Superior temporal gyrus (tissue), 1 donor: ENCODE data around the gene PLXDC2.
"Not testable (repeated sequence)": the region's sequence is repeated elsewhere in the genome, so short reads cannot be mapped to it uniquely, and the experiment has no call there.

Source experiments
- DNase-seq: peaks from one replicate; pipeline ENCODE4 v3.0.0-alpha.2; 2016; ENCODE audit errors: extremely low spot score

PLXDC2 gene

DNA sequence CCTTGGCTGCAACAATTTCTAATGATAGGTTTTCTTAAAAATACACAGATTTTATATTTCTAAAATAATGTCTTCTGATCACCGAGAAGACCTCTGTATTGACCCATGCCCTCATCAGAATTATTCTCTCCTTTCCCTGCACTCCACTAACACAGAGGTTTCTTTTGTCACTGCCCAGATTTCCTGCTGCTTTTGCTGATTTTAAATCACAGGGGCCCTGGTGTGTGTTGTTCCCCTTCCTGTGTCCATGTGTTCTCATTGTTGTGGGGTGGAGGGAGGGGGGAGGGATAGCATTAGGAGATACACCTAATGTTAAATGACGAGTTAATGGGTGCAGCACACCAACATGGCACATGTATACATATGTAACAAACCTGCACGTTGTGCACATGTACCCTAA, 375.2 kb downstream of the PLXDC2 start:
- not testable (repeated sequence) for DNase-seq

DNA sequence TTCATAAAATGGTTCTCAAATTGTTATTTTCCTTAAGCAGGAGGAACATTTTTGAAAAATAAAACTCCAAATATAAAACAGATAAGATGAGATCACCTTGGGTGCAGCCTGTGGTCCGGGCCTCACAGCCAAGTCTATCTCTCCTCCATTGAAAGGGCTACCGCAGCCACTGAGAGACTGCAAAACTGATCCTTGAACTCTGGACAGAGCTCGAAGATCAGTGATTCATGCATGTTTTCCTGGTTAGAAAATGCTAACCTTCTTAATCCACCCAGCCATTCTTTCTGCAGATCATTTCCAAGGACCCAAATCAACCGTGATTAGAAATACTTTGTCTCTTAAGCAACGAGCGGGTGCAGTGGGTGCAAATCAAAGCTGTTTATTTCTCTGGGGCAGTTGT, 378.8 kb downstream of the PLXDC2 start:
- no peak for DNase-seq

DNA sequence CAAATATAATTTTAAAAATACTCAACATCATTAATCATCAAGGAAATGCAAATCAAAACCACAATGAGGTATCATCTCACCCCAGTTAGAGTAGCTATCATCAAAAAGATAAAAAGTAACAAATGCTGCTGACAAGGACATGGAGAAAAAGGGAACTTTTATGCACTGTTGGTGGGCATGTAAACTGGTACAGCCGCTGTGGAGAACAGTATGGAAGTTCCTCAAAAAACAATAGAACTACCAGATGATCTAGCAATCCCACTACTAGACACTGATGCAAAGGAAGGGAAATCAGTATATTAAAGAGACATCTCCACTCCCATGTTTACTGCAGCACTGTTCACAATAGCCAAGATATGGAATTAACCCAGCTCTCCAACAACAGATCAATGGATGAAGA, 384.5 kb downstream of the PLXDC2 start:
- no peak for DNase-seq

DNA sequence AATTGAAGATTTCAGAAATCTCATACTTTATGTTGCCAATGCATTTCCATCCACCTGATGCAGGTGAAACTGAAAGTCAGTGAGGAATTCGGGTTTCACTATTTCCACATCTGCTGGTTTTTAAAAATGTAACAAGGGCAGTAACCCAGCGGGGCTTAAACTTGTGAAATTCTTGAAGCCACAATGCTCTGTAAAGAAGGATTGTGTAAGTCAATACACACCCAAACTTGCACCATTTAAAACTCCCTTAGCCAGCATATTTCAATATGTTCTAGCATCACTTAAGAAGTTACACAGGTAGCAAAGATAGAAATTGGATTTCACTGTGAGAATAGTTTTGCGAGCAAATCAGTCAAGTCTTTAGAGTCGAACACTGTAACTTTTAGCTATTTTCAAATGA, 386.1 kb downstream of the PLXDC2 start:
- no peak for DNase-seq

DNA sequence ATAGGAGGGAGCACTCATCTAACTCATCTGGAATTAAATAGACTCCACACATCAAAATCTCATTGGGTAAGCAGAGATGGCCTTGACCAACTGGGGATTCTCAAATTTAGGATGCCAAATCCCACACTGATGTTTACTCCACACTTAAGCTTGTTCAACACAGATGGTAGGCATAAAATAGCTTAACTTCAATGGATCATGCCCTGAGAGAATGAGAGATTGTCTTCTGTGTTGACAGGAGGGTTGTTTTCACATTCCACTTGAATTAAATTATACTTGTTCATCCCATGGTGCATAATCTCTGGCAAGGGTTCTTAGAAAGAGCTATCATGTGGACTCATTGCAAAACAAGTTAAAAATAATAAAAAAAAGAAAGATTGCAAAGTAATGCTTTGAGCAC, 391.4 kb downstream of the PLXDC2 start:
- no peak for DNase-seq

DNA sequence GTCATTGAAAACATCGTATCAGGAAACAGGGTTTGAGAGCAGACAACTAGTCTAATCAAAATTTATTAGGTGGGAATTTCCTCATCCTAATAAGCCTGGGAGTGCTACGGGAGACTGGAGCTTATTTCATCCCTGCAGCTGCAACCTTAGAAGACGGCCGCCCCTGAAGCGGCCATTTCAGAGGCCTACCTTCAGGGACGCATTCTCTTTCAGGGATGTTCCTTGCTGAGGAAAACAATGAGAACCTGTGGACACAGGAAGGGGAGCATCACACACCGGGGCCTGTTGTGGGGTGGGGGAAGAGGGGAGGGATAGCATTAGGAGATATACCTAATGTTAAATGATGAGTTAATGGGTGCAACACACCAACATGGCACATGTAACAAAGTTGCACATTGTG, 392.9 kb downstream of the PLXDC2 start:
- not testable (repeated sequence) for DNase-seq

DNA sequence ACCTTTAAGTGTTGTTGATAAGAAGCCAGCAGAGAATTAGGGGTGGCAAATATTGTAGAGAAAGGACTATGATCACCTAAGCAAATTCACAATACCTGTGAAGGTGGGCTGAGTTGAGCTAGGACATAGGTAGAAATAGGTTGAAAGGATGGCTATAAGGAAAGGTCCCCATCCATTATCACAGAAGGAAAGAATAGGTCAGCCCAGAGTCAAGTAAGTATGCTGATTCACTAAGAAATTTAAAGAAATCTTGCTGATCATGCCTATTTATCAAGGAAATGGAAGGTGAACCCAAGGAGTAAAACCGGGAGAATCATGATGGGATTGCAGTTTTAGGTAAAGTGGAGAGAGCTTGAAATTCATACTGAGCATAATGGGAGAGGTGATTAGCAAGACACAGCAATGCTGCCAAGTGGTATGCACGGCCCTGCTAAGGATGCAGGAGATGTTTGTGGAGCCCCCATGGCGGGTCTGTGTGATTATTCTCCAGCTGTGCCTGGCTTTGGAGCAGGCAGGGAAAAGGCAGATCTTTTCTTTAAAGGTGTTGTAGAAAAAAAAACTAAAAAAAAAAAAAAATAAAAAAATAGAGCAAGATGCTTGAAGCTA, 399.4 kb downstream of the PLXDC2 start:
- DNase-seq = no peak

DNA sequence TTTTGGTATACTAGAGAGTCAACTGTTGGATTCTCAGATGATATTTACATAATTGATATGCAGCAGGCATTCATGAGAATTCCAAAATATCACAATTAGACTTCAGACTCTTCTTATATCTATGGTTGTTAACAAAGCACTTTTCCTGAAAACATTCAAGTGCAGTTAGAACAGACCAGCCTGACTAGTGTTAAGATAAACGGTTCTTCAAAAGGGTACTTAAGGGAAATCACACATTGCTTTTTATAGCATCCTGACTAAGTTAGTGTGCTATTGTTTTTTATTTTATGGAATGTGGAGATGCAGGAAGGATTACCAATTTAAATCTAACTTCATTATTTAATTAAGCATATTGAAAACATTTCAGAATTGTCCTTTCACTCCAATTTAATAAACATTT, 405.1 kb downstream of the PLXDC2 start:
- DNase-seq = no peak

DNA sequence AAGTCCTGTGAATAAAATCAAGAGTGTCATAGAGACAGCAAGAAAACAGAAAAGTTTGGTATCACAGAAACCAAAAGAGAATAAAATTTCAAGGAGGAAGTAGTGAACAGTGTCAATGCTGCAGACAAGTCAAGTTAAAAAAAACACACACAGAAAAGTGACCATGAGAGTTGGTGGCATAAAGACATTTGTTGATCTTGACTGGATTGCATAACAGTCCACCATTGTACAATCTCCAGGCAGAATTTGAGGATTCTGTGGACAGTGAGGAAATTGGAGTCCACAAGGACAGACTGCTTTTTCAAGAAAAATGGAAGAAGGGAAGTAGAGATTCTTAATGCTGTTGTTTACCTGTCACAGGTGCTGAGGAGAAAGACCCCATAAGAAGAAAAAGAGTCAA, 412.5 kb downstream of the PLXDC2 start:
- no peak for DNase-seq

DNA sequence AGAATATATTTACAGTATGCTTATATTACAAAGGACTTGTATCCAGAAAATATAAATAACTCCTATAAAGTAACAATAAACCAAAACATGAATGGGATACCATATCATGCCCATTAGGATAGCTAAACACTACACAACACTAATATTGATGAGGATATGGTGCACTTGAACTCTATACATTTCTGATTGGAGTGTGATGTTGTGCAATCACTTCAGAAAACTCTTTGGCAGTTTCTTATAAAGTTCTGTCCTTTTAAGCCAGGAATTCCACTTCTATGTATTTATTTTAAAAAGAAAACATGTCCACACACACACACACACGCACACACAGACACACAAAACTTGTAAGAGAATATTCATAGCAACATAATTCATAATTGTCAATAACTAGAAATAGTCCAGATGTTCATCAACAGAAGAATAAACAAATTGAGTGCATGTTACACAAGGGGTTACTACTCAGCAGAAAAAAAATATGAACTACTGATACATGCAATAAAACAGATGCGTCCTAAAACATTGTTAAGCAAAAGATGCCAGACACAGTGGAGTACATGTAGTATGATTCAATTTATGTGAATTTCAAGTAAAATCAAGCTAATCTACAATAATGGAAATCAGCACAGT, 416.0 kb downstream of the PLXDC2 start:
- no peak for DNase-seq

DNA sequence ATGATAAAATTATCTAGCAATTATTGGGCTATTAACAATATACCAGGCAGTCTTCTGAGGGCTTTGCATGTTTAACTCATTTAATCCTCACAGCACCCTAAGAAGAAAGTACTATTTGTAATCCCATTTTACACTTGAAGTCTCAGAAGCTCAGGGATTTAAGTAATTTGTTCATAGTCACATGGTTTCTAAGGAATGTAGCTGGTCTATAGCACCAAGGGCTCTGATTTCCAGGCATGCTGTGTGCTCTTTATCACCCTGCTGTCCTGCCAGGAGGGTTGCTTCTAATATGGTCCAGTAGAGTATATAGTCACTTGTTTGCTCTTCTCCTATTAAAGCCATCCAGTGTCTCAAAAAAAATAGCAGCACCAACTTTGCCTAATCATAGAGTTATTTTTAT, 417.2 kb downstream of the PLXDC2 start:
- no peak for DNase-seq

DNA sequence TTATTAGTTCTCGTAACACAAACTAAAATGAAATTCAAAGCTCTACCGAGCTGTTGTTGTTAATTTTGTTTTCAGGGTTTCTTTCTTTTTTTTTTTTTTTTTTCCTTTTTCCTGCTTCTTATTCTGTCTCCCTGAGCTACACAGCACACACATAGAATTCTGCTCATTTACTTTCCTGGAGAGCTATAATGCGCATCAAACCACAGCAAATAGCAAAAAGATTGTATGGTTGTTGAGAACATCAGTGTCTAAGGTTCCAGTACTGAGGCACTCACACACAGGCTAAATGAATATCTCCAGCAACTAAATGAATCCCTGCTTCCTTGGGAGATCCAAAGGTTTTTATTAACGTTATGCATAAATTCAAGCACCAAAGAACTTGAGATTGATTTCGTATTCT, 418.3 kb downstream of the PLXDC2 start:
- no peak for DNase-seq

DNA sequence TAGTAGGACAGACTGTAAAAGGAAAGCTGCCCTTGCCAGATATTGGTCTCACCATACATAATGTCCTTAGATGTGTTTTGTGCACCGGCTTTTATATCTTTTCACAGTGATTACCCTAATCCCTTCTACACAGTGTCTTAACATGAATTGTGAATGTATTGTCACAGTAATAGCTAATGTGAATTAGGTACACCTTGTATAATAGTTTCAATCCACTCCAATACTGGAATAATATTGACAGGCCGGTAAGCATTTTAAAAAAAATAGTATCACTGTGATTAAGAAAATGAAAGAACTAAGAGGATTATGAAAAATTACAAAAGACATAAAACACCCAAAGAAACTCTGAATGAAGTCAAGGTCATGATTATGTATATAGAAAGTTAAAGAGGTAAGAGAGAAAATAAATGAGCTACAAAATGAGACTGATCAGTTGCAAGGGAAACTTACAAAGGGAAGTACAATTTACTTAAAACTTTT, 420.9 kb downstream of the PLXDC2 start:
- DNase-seq = no peak

DNA sequence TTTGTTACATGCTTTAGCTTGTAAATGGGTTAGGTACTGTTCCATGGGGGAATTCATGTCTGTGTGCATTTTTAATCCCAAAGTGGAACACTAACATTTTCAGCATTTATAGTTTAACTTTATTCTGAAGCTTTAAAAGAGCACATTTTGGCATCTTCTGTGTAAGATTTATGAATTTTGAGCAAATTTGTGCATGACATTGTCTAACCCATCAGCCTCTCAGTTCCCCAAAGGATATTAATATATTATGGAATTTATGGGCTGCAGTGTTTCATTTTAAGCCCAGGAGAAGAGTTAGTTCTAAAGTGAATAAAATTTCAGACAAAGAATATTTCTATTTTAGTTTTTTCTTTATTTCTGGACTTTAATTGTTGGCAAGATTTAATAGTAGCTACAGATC, 421.4 kb downstream of the PLXDC2 start:
- DNase-seq = no peak

DNA sequence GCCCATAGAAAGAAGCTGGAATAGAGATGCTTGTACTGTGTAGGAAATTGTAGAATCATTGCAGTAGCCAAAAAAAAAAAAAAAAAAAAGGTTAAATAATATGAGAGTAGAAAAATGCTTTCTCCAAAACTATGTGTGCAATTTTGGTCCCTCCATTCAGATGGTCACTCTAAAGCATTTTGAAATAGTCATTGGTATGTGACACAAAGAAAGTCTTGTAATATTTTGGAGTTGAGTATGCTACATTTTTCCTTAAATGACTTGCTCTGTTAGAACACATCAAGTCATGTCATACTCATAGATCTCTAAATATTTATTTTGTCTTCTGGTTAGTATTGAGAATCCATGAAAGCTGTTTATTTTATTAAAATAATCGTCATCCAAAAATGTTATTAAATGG, 424.4 kb downstream of the PLXDC2 start:
- DNase-seq = no peak

DNA sequence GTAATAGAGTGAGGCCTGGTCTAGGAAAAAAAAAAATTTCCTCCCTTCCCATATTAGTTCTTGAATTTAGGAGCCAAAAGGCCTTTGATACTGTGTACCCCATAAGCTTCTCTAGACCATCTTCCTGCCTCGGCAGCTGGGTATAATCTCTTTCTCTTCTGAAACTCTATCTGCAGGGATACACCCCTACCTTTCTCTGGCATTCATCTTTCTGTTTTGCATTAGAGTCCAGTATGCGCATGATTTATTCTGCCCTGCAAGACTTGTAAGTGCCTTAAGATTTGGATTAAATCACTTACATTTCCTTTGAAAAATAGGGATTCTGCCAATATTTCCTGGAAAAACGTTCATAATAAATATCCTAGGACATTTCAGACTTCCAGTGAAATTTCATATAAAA, 431.2 kb downstream of the PLXDC2 start:
- no peak for DNase-seq

DNA sequence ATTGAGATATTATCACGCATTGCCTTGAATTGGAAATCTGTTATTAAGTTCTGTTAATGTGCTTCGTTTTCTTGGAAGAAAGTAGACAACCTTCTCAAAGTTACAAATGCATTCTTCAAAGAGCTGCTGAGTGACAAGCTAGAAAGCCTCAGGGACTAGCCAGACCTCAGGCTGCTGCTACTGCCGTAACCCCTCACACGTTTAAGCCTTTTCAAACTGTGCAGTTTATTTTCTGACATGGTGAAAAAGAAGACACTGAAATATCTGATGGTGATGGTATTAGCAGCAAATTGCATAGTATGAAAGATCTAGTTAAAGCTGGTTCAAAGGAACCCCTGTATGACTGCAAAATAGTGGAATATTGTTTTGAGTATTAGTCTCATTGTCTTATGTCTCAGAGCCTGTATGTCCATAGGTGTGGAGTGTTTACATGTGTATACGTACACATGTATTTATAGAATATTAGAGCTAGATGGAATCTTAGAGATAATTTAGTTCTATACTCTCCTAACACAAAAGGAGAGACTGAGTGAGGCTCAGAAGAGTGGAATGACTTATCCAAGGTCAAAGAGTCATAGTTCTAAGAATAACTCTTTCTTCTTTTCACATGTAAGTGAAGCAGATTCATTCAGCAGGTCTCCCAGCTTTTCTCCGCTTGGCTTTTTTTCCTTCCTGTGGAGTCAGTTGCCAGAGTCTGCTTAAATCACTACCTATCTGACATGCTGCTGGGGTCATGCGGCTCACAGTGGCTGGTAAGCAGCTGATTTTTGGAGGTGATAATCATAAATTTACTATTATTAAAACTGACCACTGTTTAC, 431.9 kb downstream of the PLXDC2 start:
- DNase-seq = no peak

DNA sequence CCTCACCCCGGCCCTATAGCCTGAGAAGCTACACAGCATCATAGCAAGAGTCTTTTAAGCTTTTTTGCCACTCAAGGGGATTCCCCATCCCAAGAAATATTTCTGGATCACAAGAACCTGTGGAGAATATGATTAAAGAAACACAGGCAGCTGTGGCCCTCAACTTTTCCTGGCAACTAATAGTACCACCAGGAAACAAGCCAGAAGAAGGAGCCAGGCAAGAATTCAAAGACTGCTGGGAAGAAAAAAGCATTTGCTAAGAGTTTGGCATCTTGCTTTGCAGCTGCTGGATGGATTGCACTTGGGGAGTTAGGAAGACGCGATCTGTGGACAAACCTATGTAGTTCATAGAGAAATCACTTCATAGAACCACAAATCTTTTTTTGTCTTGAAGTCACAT, 437.8 kb downstream of the PLXDC2 start:
- peak; percentile 36 for DNase-seq

DNA sequence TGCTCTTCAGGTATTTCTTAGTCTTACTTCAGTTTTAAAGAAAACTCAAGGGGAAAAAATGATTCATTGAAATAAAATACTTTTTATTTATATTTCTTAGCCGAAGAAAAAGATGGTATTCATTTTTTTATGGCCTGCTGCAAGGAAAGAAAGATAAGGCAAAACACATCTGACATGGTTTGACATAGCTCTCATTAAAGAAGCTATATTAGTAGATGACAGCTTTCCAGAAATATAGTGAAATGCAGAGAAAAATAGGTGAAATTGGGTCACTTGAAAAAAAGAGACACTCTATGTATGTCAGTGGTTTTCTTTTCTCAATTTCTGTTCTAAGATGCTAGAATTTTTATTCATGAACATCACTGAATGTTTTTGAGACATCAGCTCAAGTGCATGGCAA, 438.3 kb downstream of the PLXDC2 start:
- DNase-seq = no peak

DNA sequence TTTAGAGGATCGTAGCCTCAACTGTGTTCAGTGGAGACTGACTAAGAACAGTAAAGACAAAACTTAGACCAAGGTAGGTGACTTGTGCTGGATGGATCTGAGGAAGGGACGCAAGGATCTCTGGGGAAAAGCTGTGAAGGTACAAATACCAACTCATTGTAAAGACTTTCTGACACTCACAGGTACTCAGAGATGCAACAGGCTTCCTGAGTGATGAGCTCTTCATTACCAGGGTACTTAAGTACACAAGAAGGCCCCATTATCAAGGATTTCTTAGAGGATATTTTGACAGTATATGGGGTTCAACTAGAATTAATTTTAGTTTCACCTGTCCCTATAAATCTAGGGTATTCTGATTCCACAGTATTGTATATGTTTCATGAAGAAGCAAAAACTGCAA, 440.7 kb downstream of the PLXDC2 start:
- DNase-seq = no peak

DNA sequence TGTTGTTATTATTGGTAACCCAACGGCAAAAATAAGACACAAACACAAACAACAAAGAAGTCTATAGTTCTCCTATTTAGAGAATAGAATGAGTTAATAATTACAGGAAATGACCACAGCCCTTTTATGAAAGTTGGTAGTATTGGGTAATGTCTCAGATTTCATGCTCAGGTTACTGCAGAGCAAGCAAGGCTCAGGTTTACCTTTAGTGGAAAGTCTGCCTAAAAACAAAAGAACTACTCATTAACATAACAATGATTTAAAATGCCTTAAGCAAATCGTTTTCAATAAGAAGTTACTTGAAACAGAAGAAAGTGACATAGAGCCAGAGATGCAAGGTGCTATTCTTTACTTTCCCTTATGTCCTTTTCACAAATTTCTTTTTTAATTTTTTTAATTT, 441.2 kb downstream of the PLXDC2 start:
- no peak for DNase-seq

DNA sequence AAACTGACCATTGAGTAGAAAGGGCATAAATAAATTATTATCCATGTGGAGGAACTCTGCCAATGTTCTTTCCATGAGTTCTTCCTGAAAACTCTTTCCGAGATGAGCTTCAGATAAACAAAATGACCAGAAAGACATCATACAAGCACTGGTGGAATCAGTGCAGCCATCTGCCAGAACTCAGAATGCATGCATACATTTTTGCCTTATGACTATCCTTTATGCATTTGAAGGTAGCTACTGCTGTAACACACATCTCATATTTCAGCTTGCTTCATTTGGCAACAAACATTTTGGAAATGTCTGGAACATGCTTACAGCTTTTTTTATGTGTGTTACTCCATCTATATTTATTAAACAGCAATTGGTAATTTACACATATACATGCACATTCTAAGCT, 448.9 kb downstream of the PLXDC2 start:
- no peak for DNase-seq

DNA sequence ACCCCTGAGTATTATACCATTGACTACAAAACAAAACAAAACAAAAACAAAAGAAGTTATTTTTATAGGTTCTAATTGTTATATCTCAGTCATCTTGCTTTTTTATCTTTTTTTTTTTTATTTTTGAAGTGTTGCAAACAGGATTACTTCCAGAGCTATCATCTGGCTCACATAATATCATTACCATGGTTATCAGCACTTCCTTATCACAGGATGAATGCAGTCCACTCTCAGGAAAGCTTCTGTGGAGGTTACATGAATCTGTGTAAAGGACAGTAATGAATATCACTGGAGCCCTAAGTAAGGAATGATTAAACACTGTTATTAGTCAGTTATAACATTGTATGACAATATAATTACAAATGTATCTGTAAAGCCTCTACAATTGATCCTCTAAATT, 451.5 kb downstream of the PLXDC2 start:
- no peak for DNase-seq
